Nephron (organoid): Measurements from ENCODE around the gene MVP.
"Not testable (repeated sequence)": the region's sequence is repeated elsewhere in the genome, so short reads cannot be mapped to it uniquely, and the experiment has no call there.

Experiments used
- H3K27ac Mint-ChIP-seq, 3 experiments: 2 replicates each; pipeline ENCODE4 v1.8.0; 2020; ENCODE audit warnings: mixed read lengths in 3 of 3, mild to moderate bottlenecking in 2 of 3, moderate library complexity in 1 of 3
- H3K27me3 Mint-ChIP-seq: 2 replicates; pipeline ENCODE4 v1.8.0; 2021; ENCODE audit warnings: low read depth, mild to moderate bottlenecking, moderate library complexity, mixed read lengths
- H3K36me3 Mint-ChIP-seq: 2 replicates; pipeline ENCODE4 v1.8.0; 2020; ENCODE audit warnings: low read depth, mixed read lengths
- H3K4me1 Mint-ChIP-seq: 2 replicates; pipeline ENCODE4 v1.8.0; 2020; ENCODE audit warnings: mixed read lengths
- H3K4me3 Mint-ChIP-seq, 3 experiments: 2 replicates each; pipeline ENCODE4 v1.8.0; 2020; ENCODE audit warnings: mild to moderate bottlenecking in 3 of 3, mixed read lengths in 3 of 3, moderate library complexity in 2 of 3
- H3K9me3 Mint-ChIP-seq: 2 replicates; pipeline ENCODE4 v1.8.0; 2020; ENCODE audit warnings: mixed read lengths
- CTCF ChIP-seq, 3 experiments: fragments of 200-600 bp; sonication (generic); IDR thresholded peaks; one replicate each; pipeline ENCODE4 v1.5.0; 2021; ENCODE audit warnings: antibody characterized with exemption in 3 of 3; ENCODE audit not compliant: unreplicated experiment in 3 of 3

Gene MVP

GRCh38 chr16:29784157-29784556 is 36.1 kb upstream of the MVP start:
- no peaks in the 10 kb centered on the region for H3K9me3 Mint-ChIP-seq
- no peak overlapping the region for H3K4me3 Mint-ChIP-seq
- H3K4me1 Mint-ChIP-seq: peaks cover 6% of the 10 kb centered on the region
- peaks cover 9% of the 10 kb centered on the region for H3K27me3 Mint-ChIP-seq
- peak overlapping the region; percentile 30 to 75 (median 57) for H3K27ac Mint-ChIP-seq
- H3K36me3 Mint-ChIP-seq: no peaks in the 10 kb centered on the region
- TF ChIP-seq CTCF (IDR thresholded peaks at IDR 0.05; ENCODE audit: unreplicated experiment in 3 of 3): no peak

- Mint-ChIP-seq H3K9me3 (no peaks in the 10 kb centered on the region), H3K36me3 (no peaks in the 10 kb centered on the region), H3K27me3 (peaks cover 6% of the 10 kb centered on the region), H3K4me3 (peak overlapping the region; percentile 71 to 82 (median 75)), H3K27ac (peak overlapping the region; percentile 53 to 87 (median 70)), H3K4me1 (peaks cover 8% of the 10 kb centered on the region)
- TF ChIP-seq CTCF (IDR thresholded peaks at IDR 0.05; ENCODE audit: unreplicated experiment in 3 of 3): peak; percentile 74 to 82 (median 79)
Observed at GRCh38 chr16:29784901-29785500, 35.3 kb upstream of the MVP start.

GRCh38 chr16:29787155-29787554 is 33.1 kb upstream of the MVP start:
- not testable (repeated sequence) for H3K27me3 Mint-ChIP-seq, H3K9me3 Mint-ChIP-seq, H3K27ac Mint-ChIP-seq, H3K4me3 Mint-ChIP-seq, H3K36me3 Mint-ChIP-seq
- H3K4me1 Mint-ChIP-seq: peaks cover 30% of the 10 kb centered on the region

- no peaks in the 10 kb centered on the region for H3K9me3 Mint-ChIP-seq
- H3K36me3 Mint-ChIP-seq: peaks cover 10% of the 10 kb centered on the region
- peak overlapping the region; percentile 97 to 99 (median 98) for H3K4me3 Mint-ChIP-seq
- H3K27me3 Mint-ChIP-seq: peaks cover 4% of the 10 kb centered on the region
- no peak for TF ChIP-seq CTCF (IDR thresholded peaks at IDR 0.05; ENCODE audit: unreplicated experiment in 3 of 3)
- H3K27ac Mint-ChIP-seq: peak overlapping the region; percentile 99 to 100 (median 99)
- peaks cover 38% of the 10 kb centered on the region for H3K4me1 Mint-ChIP-seq
Observed at GRCh38 chr16:29789775-29790182, 30.5 kb upstream of the MVP start.

GRCh38 chr16:29790183-29790948 is 29.9 kb upstream of the MVP start, which contains the start of gene KIF22:
KIF22 (plus strand) TSS chr16:29790751; CDS start chr16:29790760, 9 bp downstream.
- Mint-ChIP-seq H3K4me1 (peaks cover 33% of the 10 kb centered on the region), H3K27me3 (no peaks in the 10 kb centered on the region), H3K27ac (peak within 1 kb of the TSS; percentile 99 to 100 (median 99)), H3K4me3 (peak within 1 kb of the TSS; percentile 97 to 99 (median 98)), H3K9me3 (no peaks in the 10 kb centered on the region), H3K36me3 (peaks cover 13% of the 10 kb centered on the region)
- peak; percentile 67 to 81 (median 69) for TF ChIP-seq CTCF (IDR thresholded peaks at IDR 0.05; ENCODE audit: unreplicated experiment in 3 of 3)

GRCh38 chr16:29790949-29791844 is 29.1 kb upstream of the MVP start:
- no peak for TF ChIP-seq CTCF (IDR thresholded peaks at IDR 0.05; ENCODE audit: unreplicated experiment in 3 of 3)
- Mint-ChIP-seq H3K9me3 (no peaks in the 10 kb centered on the region), H3K4me1 (peaks cover 32% of the 10 kb centered on the region), H3K4me3 (peak overlapping the region; percentile 97 to 99 (median 98)), H3K27ac (peak overlapping the region; percentile 99 to 100 (median 99)), H3K36me3 (peaks cover 13% of the 10 kb centered on the region), H3K27me3 (no peaks in the 10 kb centered on the region)
